Activated CD8-positive, alpha-beta memory T cell treated with anti-CD3 and anti-CD28 coated beads, Interleukin-2, amount 50 U/mL, for 48 hours (primary cell): Measurements from ENCODE around the gene CRTAC1.

Source experiments
- DNase-seq: peaks from one replicate; pipeline ENCODE4 v3.0.0-alpha.2; 2020

CRTAC1 gene

GRCh38 chr10:98028168-98028770 is 2.2 kb downstream of the CRTAC1 start:
- peak; percentile 88 for DNase-seq

GRCh38 chr10:98023024-98023423 is 7.4 kb downstream of the CRTAC1 start:
- DNase-seq, result no peak

GRCh38 chr10:98020784-98021183 is 9.6 kb downstream of the CRTAC1 start:
- no peak for DNase-seq

GRCh38 chr10:98020254-98020653 is 10.2 kb downstream of the CRTAC1 start:
- no peak for DNase-seq

- peak; percentile 18 for DNase-seq
Measured at GRCh38 chr10:98019784-98020183, 10.6 kb downstream of the CRTAC1 start.

GRCh38 chr10:98016772-98017475 is 13.5 kb downstream of the CRTAC1 start:
- no peak for DNase-seq

GRCh38 chr10:98013776-98014175 is 16.6 kb downstream of the CRTAC1 start:
- no peak for DNase-seq

- DNase-seq, result no peak
Measured at GRCh38 chr10:98013122-98013521, 17.3 kb downstream of the CRTAC1 start.

- DNase-seq, result no peak
Measured at GRCh38 chr10:98012644-98013043, 17.8 kb downstream of the CRTAC1 start.

GRCh38 chr10:98010939-98011685 is 19.3 kb downstream of the CRTAC1 start:
- no peak for DNase-seq

- DNase-seq, result no peak
Measured at GRCh38 chr10:98006266-98006665, 24.2 kb downstream of the CRTAC1 start.

- DNase-seq, result no peak
Measured at GRCh38 chr10:98001736-98002135, 28.7 kb downstream of the CRTAC1 start.

GRCh38 chr10:98000346-98000745 is 30.1 kb downstream of the CRTAC1 start:
- no peak for DNase-seq

GRCh38 chr10:97999923-98000248 is 30.5 kb downstream of the CRTAC1 start:
- no peak for DNase-seq

- no peak for DNase-seq
Measured at GRCh38 chr10:97999066-97999922, 31.1 kb downstream of the CRTAC1 start.

GRCh38 chr10:97991871-97992270 is 38.5 kb downstream of the CRTAC1 start:
- no peak for DNase-seq

- DNase-seq, result no peak
Measured at GRCh38 chr10:97981816-97982215, 48.6 kb downstream of the CRTAC1 start.

GRCh38 chr10:97977673-97978072 is 52.7 kb downstream of the CRTAC1 start:
- DNase-seq, result no peak

GRCh38 chr10:97975598-97975997 is 54.8 kb downstream of the CRTAC1 start:
- DNase-seq, result no peak

GRCh38 chr10:97974526-97975525 is 55.6 kb downstream of the CRTAC1 start:
- no peak for DNase-seq

- DNase-seq, result no peak
Measured at GRCh38 chr10:97974100-97974499, 56.3 kb downstream of the CRTAC1 start.

GRCh38 chr10:97969538-97970079 is 60.8 kb downstream of the CRTAC1 start:
- no peak for DNase-seq
